Measurements from ENCODE around the gene ZNF600. TPM values are rescaled to one million over a fixed set of nuclear protein-coding genes. Genes with fewer than 3 reads are reported as not detected.

The ZNF600 gene
- total and polyA plus RNA-seq, 9 of the 15 experiments (the other 6 are each of a cell fraction or from before 2014, with no cell fraction given), result 5.7 to 21.5 (median 17.6) TPM

DNA sequence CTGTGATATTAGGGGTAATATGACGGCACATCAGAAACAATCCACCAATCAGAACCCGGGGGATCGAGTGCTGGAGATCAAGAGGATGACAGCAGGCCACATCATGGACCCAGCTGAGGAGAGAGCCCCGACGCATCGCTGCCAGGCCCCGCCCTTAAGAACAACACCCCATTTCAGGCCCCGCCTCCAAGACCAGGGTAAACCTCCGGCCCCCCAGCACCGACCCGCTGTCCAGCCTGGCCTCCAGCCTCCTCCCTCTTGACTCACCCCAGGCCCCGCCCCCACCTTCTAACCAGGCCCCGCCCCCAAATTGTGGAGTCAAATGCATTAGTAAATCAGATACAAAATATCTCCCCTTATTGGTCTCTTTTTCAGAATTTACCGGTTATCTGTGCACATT lies 47.0 kb downstream of the ZNF600 start:
- in situ Hi-C loops (cut with MboI) (no loop called here), intact Hi-C loops (cut with micrococcal nuclease) (no loop called here)
- DNase-seq (ENCODE audit: extremely low read depth in 1 of 4, low spot score in 3 of 4) (peak; percentile 27 to 61 (median 42)), FAIRE-seq (no peak), ATAC-seq (no peak)
- BruUV-seq (replicated peaks), result no TSS peak
- Histone ChIP-seq H3K79me2 (ENCODE audit: control insufficient read depth, insufficient read depth, low read length) (peaks cover 2% of the 10 kb centered on the region; the same call in 2 of the 3 replicates), H3K4me3 (no peak overlapping the region), H4K20me1 (replicated peaks; ENCODE audit: control insufficient read depth, insufficient read depth, low read length) (no peaks in the 10 kb centered on the region), H3K4me2 (ENCODE audit: insufficient read depth, low read length) (no peak overlapping the region), H3K36me3 (ENCODE audit: control insufficient read depth, insufficient read depth, low read length) (no peaks in the 10 kb centered on the region), H3K27me3 (ENCODE audit: control insufficient read depth in 2 of 2, insufficient read depth in 2 of 2, low read length in 2 of 2) (no peaks in the 10 kb centered on the region), H3K27ac (ENCODE audit: extremely low read depth, low read depth, low read length) (no peak overlapping the region), H3K9me3 (replicated peaks; ENCODE audit: control insufficient read depth, insufficient read depth, low read depth, low read length) (peaks cover 5% of the 10 kb centered on the region), H3K4me1 (replicated peaks in 1 of 2; ENCODE audit: control insufficient read depth in 2 of 2, insufficient read depth in 2 of 2, low read length in 2 of 2) (peaks cover 4 to 8% of the 10 kb centered on the region in 2 experiments; a peak in 4 of 5 replicates), H2AFZ (ENCODE audit: low read depth, low read length) (no peak overlapping the region), H3K9ac (ENCODE audit: insufficient read depth in 1 of 2, low read depth in 2 of 2, low read length in 2 of 2) (no peak overlapping the region), H3K9me1 (ENCODE audit: control insufficient read depth, insufficient read depth, low read length) (no peaks in the 10 kb centered on the region)
- WGBS (ENCODE audit: insufficient coverage, low coverage, missing lambda C conversion rate), result 40% methylated on average over 5 of the region's 14 CpGs
- CTCF ChIA-PET (ENCODE audit: low intra/inter-chr PET ratio), result no interaction called here
- TF ChIP-seq SREBF2 (CRISPR knock-in tag; IDR thresholded peaks at IDR 0.05) (no peak), RBM15 (IDR thresholded peaks at IDR 0.05; ENCODE audit: insufficient read depth, low read length) (no peak), MAZ (CRISPR knock-in tag; conservative IDR thresholded peaks at IDR 0.05 in 1 of 2, IDR thresholded peaks at IDR 0.05 in 1 of 2) (no peak), HCFC1 (IDR thresholded peaks at IDR 0.05; ENCODE audit: low read depth, low read length) (no peak), CBX3 (IDR thresholded peaks at IDR 0.05; ENCODE audit: borderline replicate concordance in 1 of 2, low read length in 2 of 2) (no peak), CREM (IDR thresholded peaks at IDR 0.05; ENCODE audit: low read depth) (no peak), GTF2A2 (tag; IDR thresholded peaks at IDR 0.05) (no peak)
- TF ChIP-seq, protein P1, sequence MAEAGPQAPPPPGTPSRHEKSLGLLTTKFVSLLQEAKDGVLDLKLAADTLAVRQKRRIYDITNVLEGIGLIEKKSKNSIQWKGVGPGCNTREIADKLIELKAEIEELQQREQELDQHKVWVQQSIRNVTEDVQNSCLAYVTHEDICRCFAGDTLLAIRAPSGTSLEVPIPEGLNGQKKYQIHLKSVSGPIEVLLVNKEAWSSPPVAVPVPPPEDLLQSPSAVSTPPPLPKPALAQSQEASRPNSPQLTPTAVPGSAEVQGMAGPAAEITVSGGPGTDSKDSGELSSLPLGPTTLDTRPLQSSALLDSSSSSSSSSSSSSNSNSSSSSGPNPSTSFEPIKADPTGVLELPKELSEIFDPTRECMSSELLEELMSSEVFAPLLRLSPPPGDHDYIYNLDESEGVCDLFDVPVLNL (CRISPR knock-in tag; IDR thresholded peaks at IDR 0.05; ENCODE audit: low read depth), result no peak
- POLR2A ChIA-PET, result no interaction called here
